Activated T-helper 1 cell treated with anti-CD3 and anti-CD28 coated beads, Interleukin-12 subunit alpha, Interleukin-12 subunit beta, Interleukin-2, Interleukin-4 antibody, amounts not matched to agents 30 ng/mL and 10 ng/mL and 1 ng/mL, durations not matched to agents 14 hours and 24 hours and 36 hours (primary cell): ENCODE measurements around the gene AMDHD2. TPM values are rescaled to one million over a fixed set of nuclear protein-coding genes. Genes with fewer than 3 reads are reported as not detected.
"Not testable (repeated sequence)": the region's sequence is repeated elsewhere in the genome, so short reads cannot be mapped to it uniquely, and the experiment has no call there.

Experiments used
- DNase-seq: peaks from one replicate; pipeline ENCODE4 v3.0.0; 2021; ENCODE audit warnings: low spot score
- H3K27ac Mint-ChIP-seq: one replicate; pipeline ENCODE4 v1.8.0; 2021; ENCODE audit warnings: mild to moderate bottlenecking, mixed read lengths
- H3K27me3 Mint-ChIP-seq: one replicate; pipeline ENCODE4 v1.8.0; 2022; ENCODE audit warnings: mild to moderate bottlenecking, moderate library complexity, mixed read lengths; ENCODE audit not compliant: insufficient read depth
- H3K36me3 Mint-ChIP-seq: one replicate; pipeline ENCODE4 v1.8.0; 2021; ENCODE audit warnings: low read depth, mixed read lengths
- H3K4me1 Mint-ChIP-seq: one replicate; pipeline ENCODE4 v1.8.0; 2021; ENCODE audit warnings: low read depth, mixed read lengths
- H3K4me3 Mint-ChIP-seq: one replicate; pipeline ENCODE4 v1.8.0; 2021; ENCODE audit warnings: mild to moderate bottlenecking, moderate library complexity, mixed read lengths
- H3K9me3 Mint-ChIP-seq: one replicate; pipeline ENCODE4 v1.8.0; 2021; ENCODE audit warnings: mixed read lengths
- intact Hi-C: fragments of 100-400 bp; cut with micrococcal nuclease; formaldehyde crosslinking; loops from one replicate; pipeline ENCODE4 v1.15.1; 2024
- total RNA-seq: library from RNA; stranded (reverse); gene quantifications from 2 replicates; pipeline ENCODE4 v1.2.3, GENCODE V29; 2022

Gene AMDHD2
- total RNA-seq, 1 donor from 2014 or later, result 38.3 TPM

GRCh38 chr16:2541409-2541808 lies 21.2 kb downstream of the AMDHD2 start:
- DNase-seq, H3K27me3 Mint-ChIP-seq, intact Hi-C loops, H3K9me3 Mint-ChIP-seq, H3K27ac Mint-ChIP-seq, H3K4me3 Mint-ChIP-seq: not testable (repeated sequence)
- Mint-ChIP-seq H3K4me1 (peaks cover 33% of the 10 kb centered on the region), H3K36me3 (peaks cover 11% of the 10 kb centered on the region)

GRCh38 chr16:2543771-2544170 lies 23.6 kb downstream of the AMDHD2 start:
- H3K9me3 Mint-ChIP-seq, H3K4me3 Mint-ChIP-seq, H3K27ac Mint-ChIP-seq, intact Hi-C loops, H3K27me3 Mint-ChIP-seq, H3K36me3 Mint-ChIP-seq, DNase-seq: not testable (repeated sequence)
- peaks cover 25% of the 10 kb centered on the region for H3K4me1 Mint-ChIP-seq

- H3K9me3 Mint-ChIP-seq, H3K4me1 Mint-ChIP-seq, H3K36me3 Mint-ChIP-seq, H3K27ac Mint-ChIP-seq, intact Hi-C loops, H3K27me3 Mint-ChIP-seq, H3K4me3 Mint-ChIP-seq, DNase-seq: not testable (repeated sequence)
These were observed 30.2 kb downstream of the AMDHD2 start for GRCh38 chr16:2550283-2550878.

GRCh38 chr16:2551420-2551889 lies 31.3 kb downstream of the AMDHD2 start:
- intact Hi-C loops, H3K4me3 Mint-ChIP-seq, H3K9me3 Mint-ChIP-seq, H3K4me1 Mint-ChIP-seq, H3K27ac Mint-ChIP-seq, H3K36me3 Mint-ChIP-seq, H3K27me3 Mint-ChIP-seq, DNase-seq: not testable (repeated sequence)

- H3K4me1 Mint-ChIP-seq, intact Hi-C loops, H3K27me3 Mint-ChIP-seq, H3K36me3 Mint-ChIP-seq, H3K9me3 Mint-ChIP-seq, H3K27ac Mint-ChIP-seq, H3K4me3 Mint-ChIP-seq, DNase-seq: not testable (repeated sequence)
These were observed 34.7 kb downstream of the AMDHD2 start for GRCh38 chr16:2554709-2555425.

GRCh38 chr16:2557150-2557549 lies 37.0 kb downstream of the AMDHD2 start:
- DNase-seq, H3K4me3 Mint-ChIP-seq, H3K9me3 Mint-ChIP-seq, H3K36me3 Mint-ChIP-seq, H3K27me3 Mint-ChIP-seq, H3K27ac Mint-ChIP-seq, H3K4me1 Mint-ChIP-seq, intact Hi-C loops: not testable (repeated sequence)

- H3K4me3 Mint-ChIP-seq, H3K36me3 Mint-ChIP-seq, H3K4me1 Mint-ChIP-seq, H3K27me3 Mint-ChIP-seq, DNase-seq, H3K9me3 Mint-ChIP-seq, H3K27ac Mint-ChIP-seq, intact Hi-C loops: not testable (repeated sequence)
These were observed 40.1 kb downstream of the AMDHD2 start for GRCh38 chr16:2560131-2560797.

- DNase-seq, result peak; percentile 62
- H3K36me3 Mint-ChIP-seq, H3K9me3 Mint-ChIP-seq, intact Hi-C loops, H3K27me3 Mint-ChIP-seq, H3K4me1 Mint-ChIP-seq, H3K4me3 Mint-ChIP-seq, H3K27ac Mint-ChIP-seq: not testable (repeated sequence)
These were observed 40.6 kb downstream of the AMDHD2 start for GRCh38 chr16:2560798-2561133.

- H3K36me3 Mint-ChIP-seq, H3K9me3 Mint-ChIP-seq, H3K4me3 Mint-ChIP-seq, DNase-seq, intact Hi-C loops, H3K27ac Mint-ChIP-seq, H3K4me1 Mint-ChIP-seq, H3K27me3 Mint-ChIP-seq: not testable (repeated sequence)
These were observed 47.3 kb downstream of the AMDHD2 start for GRCh38 chr16:2567506-2567905.

- H3K36me3 Mint-ChIP-seq, H3K4me3 Mint-ChIP-seq, H3K4me1 Mint-ChIP-seq, H3K27me3 Mint-ChIP-seq, DNase-seq, H3K27ac Mint-ChIP-seq, intact Hi-C loops, H3K9me3 Mint-ChIP-seq: not testable (repeated sequence)
These were observed 48.4 kb downstream of the AMDHD2 start for GRCh38 chr16:2568573-2568972.

GRCh38 chr16:2572704-2573103 lies 52.5 kb downstream of the AMDHD2 start:
- H3K27ac Mint-ChIP-seq, H3K9me3 Mint-ChIP-seq, DNase-seq, H3K27me3 Mint-ChIP-seq, H3K4me3 Mint-ChIP-seq, H3K4me1 Mint-ChIP-seq, intact Hi-C loops, H3K36me3 Mint-ChIP-seq: not testable (repeated sequence)

GRCh38 chr16:2575839-2576238 lies 55.7 kb downstream of the AMDHD2 start:
- H3K27ac Mint-ChIP-seq, H3K36me3 Mint-ChIP-seq, H3K4me3 Mint-ChIP-seq, H3K4me1 Mint-ChIP-seq, intact Hi-C loops, DNase-seq, H3K9me3 Mint-ChIP-seq, H3K27me3 Mint-ChIP-seq: not testable (repeated sequence)

- DNase-seq, H3K4me1 Mint-ChIP-seq, H3K27me3 Mint-ChIP-seq, H3K9me3 Mint-ChIP-seq, intact Hi-C loops, H3K27ac Mint-ChIP-seq, H3K36me3 Mint-ChIP-seq, H3K4me3 Mint-ChIP-seq: not testable (repeated sequence)
These were observed 56.9 kb downstream of the AMDHD2 start for GRCh38 chr16:2577044-2577443.
